ENCODE results near the gene RPS3.

DNA sequence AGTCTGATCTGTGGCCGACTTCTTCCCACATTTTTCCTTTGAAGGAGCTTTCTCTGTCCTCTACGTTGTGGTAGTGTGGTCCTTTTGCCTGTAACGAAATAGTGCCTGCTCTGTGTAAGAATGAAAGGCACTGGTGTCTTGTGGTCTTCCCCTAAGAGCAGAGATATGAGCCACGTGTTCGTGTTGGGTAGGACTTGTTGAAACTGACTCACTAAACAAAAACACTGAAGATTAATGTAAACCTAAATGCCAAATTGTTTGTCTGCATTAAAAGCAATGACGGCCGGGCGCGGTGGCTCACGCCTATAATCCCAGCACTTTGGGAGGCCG lies 10.1 kb upstream of the RPS3 start:
- TF ChIP-seq, protein P1, sequence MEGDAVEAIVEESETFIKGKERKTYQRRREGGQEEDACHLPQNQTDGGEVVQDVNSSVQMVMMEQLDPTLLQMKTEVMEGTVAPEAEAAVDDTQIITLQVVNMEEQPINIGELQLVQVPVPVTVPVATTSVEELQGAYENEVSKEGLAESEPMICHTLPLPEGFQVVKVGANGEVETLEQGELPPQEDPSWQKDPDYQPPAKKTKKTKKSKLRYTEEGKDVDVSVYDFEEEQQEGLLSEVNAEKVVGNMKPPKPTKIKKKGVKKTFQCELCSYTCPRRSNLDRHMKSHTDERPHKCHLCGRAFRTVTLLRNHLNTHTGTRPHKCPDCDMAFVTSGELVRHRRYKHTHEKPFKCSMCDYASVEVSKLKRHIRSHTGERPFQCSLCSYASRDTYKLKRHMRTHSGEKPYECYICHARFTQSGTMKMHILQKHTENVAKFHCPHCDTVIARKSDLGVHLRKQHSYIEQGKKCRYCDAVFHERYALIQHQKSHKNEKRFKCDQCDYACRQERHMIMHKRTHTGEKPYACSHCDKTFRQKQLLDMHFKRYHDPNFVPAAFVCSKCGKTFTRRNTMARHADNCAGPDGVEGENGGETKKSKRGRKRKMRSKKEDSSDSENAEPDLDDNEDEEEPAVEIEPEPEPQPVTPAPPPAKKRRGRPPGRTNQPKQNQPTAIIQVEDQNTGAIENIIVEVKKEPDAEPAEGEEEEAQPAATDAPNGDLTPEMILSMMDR (IDR thresholded peaks at IDR 0.05): no peak
- TF ChIP-seq POLR2A (IDR thresholded peaks at IDR 0.05): no peak
